Aorta (tissue), 5 donors: ENCODE data around the gene SIPA1L3. TPM values are rescaled to one million over a fixed set of nuclear protein-coding genes. Genes with fewer than 3 reads are reported as not detected.
A peak's percentile ranks its signal among the peaks of the same experiment; 100 is the strongest.

ENCODE experiments used
- ATAC-seq: fragments of 200-7000 bp; cut with Tn5 transposase; one replicate; pipeline ENCODE4 v1.9.1; 2022; ENCODE audit warnings: moderate library complexity; ENCODE audit not compliant: low FRiP score
- DNase-seq, 2 donors: peaks; one replicate each; pipeline ENCODE4 v3.0.0-alpha.2; 2020
- H3K27ac ChIP-seq, 2 donors: one replicate each; pipeline ENCODE4 v1.5.1; 2013; ENCODE audit warnings: low read length in 2 of 2, mild to moderate bottlenecking in 2 of 2, moderate library complexity in 2 of 2, control low read depth in 1 of 2, inconsistent platforms in 1 of 2, low read depth in 1 of 2
- H3K27me3 ChIP-seq, 2 donors: one replicate each; pipeline ENCODE4 v1.6.1; 2013; ENCODE audit warnings: control low read depth in 1 of 2, low read length in 1 of 2, mild to moderate bottlenecking in 1 of 2, moderate library complexity in 1 of 2; ENCODE audit not compliant: insufficient read depth in 2 of 2, control insufficient read depth in 1 of 2
- H3K36me3 ChIP-seq, 2 donors: one replicate each; pipeline ENCODE4 v1.6.1; 2013; ENCODE audit warnings: control low read depth in 1 of 2, low read length in 1 of 2, mild to moderate bottlenecking in 1 of 2; ENCODE audit not compliant: insufficient read depth in 2 of 2, control insufficient read depth in 1 of 2
- H3K4me1 ChIP-seq, 2 donors: one replicate each; pipeline ENCODE4 v1.6.1; 2013; ENCODE audit warnings: low read length in 2 of 2, control low read depth in 1 of 2, mild to moderate bottlenecking in 1 of 2, moderate library complexity in 1 of 2; ENCODE audit not compliant: insufficient read depth in 2 of 2, control insufficient read depth in 1 of 2
- H3K4me3 ChIP-seq, 2 donors: one replicate each; pipeline ENCODE4 v1.5.1; 2013; ENCODE audit warnings: low read length in 2 of 2, control low read depth in 1 of 2, mild to moderate bottlenecking in 1 of 2
- H3K9me3 ChIP-seq: one replicate; pipeline ENCODE4 v1.6.1; 2013; ENCODE audit warnings: mild to moderate bottlenecking, low read length; ENCODE audit not compliant: control insufficient read depth
- WGBS, 2 donors: extraction: QIAGEN DNeasy Blood & Tissue Kit; methylation state at CpG; one replicate each; pipeline ENCODE4 v1.1.7; 2013; 5-methylcytosine and 5-hydroxymethylcytosine counted together
- intact Hi-C, 2 donors: fragments of 100-400 bp; cut with DNase I; formaldehyde crosslinking; loops; one replicate each; pipeline versions ENCODE4 v1.14.2 to v1.15.0; 2022
- polyA plus RNA-seq, 2 donors: library from polyadenylated mRNA; stranded (reverse); fragments of 200-250 nt; gene quantifications; one replicate each; pipeline ENCODE4 v1.2.3, GENCODE V29; 2013
- total RNA-seq, 2 donors: library from RNA; stranded (reverse); fragmentation: NEBNext Ultra II Directional; extraction: Animal tissue kit (Norgen Biotek cat#: 25700); gene quantifications; one replicate each; pipeline ENCODE4 v1.2.1, GENCODE V29; 2021
- donor health status: healthy with polysubstance abuse.
- donor health status: Bipolar disorder and iron deficiency.
- donor health status: DM: no; HTN: no; CAD: no.
- donor health status: DM: no; HTN: no; CAD: no.
- donor health status: DM: yes; HTN: yes; CAD: no.

Gene SIPA1L3
- total and polyA plus RNA-seq, 4 donors = 1.3 to 20.9 (median 11.2) TPM

- WGBS, 2 donors = 31 to 32% methylated on average over 3 of the region's 3 CpGs
- DNase-seq (no peak), ATAC-seq (no peak)
- H3K36me3 ChIP-seq = no peaks in the 10 kb centered on the region
- H3K4me1 ChIP-seq = no peaks in the 10 kb centered on the region
- no peaks in the 10 kb centered on the region for H3K9me3 ChIP-seq
- no peaks in the 10 kb centered on the region for H3K27me3 ChIP-seq
- intact Hi-C loops = no loop called here
- H3K4me3 ChIP-seq = no peak overlapping the region
- H3K27ac ChIP-seq = no peak overlapping the region
These were observed 52.7 kb downstream of the SIPA1L3 start for GRCh38 chr19:37959665-37960114.

- WGBS, 2 donors = 98 to 99% methylated on average over 4 of the region's 4 CpGs
- DNase-seq = no peak
These were observed 54.2 kb downstream of the SIPA1L3 start for GRCh38 chr19:37961198-37961597.

GRCh38 chr19:37963190-37963936 is 56.4 kb downstream of the SIPA1L3 start:
- ATAC-seq = peak; percentile 29

More at GRCh38 chr19:37961198-37961597, 54.2 kb downstream of the SIPA1L3 start:
- Histone ChIP-seq H3K27ac (no peak overlapping the region), H3K36me3 (no peaks in the 10 kb centered on the region), H3K4me3 (no peak overlapping the region), H3K4me1 (no peaks in the 10 kb centered on the region), H3K27me3 (no peaks in the 10 kb centered on the region), H3K9me3 (no peaks in the 10 kb centered on the region)
- no peak for ATAC-seq
- intact Hi-C loops = no loop called here

GRCh38 chr19:37964109-37964508 is 57.1 kb downstream of the SIPA1L3 start:
- WGBS, 2 donors = 84 to 98% methylated on average over 2 of the region's 2 CpGs
- H3K27me3 ChIP-seq = no peaks in the 10 kb centered on the region
- no peak overlapping the region for H3K4me3 ChIP-seq
- no peaks in the 10 kb centered on the region for H3K36me3 ChIP-seq
- no peak for ATAC-seq
- no peak overlapping the region for H3K27ac ChIP-seq
- no peaks in the 10 kb centered on the region for H3K4me1 ChIP-seq
- intact Hi-C loops = no loop called here
- H3K9me3 ChIP-seq = no peaks in the 10 kb centered on the region
- no peak for DNase-seq

More at GRCh38 chr19:37963190-37963936, 56.4 kb downstream of the SIPA1L3 start:
- Histone ChIP-seq H3K9me3 (no peaks in the 10 kb centered on the region), H3K36me3 (no peaks in the 10 kb centered on the region), H3K27me3 (no peaks in the 10 kb centered on the region), H3K4me3 (no peak overlapping the region), H3K4me1 (no peaks in the 10 kb centered on the region), H3K27ac (no peak overlapping the region)
- WGBS, 2 donors = 28 to 44% methylated on average over 4 of the region's 4 CpGs
- intact Hi-C loops = no loop called here
- DNase-seq = peak; percentile 26 to 60

- Histone ChIP-seq H3K27me3 (no peaks in the 10 kb centered on the region), H3K4me3 (no peak overlapping the region), H3K27ac (no peak overlapping the region), H3K36me3 (peaks cover 0 to 1% of the 10 kb centered on the region in 2 donors), H3K9me3 (peaks cover 5% of the 10 kb centered on the region), H3K4me1 (no peaks in the 10 kb centered on the region)
- no peak for ATAC-seq
- peak in 1 of 2 donors; percentile 53 for DNase-seq
- WGBS, 2 donors = 88 to 90% methylated on average over 8 of the region's 8 CpGs
- intact Hi-C loops = no loop called here
These were observed 59.2 kb downstream of the SIPA1L3 start for GRCh38 chr19:37966211-37966661.

GRCh38 chr19:37966662-37967231 is 59.7 kb downstream of the SIPA1L3 start:
- intact Hi-C loops = no loop called here
- ATAC-seq = no peak
- Histone ChIP-seq H3K9me3 (peaks cover 5% of the 10 kb centered on the region), H3K36me3 (peaks cover 0 to 1% of the 10 kb centered on the region in 2 donors), H3K4me1 (no peaks in the 10 kb centered on the region), H3K27ac (no peak overlapping the region), H3K27me3 (no peaks in the 10 kb centered on the region), H3K4me3 (no peak overlapping the region)
- DNase-seq = peak in 1 of 2 donors; percentile 27
- WGBS, 2 donors = 81% methylated on average over 12 of the region's 12 CpGs

GRCh38 chr19:37969695-37970094 is 62.7 kb downstream of the SIPA1L3 start:
- Histone ChIP-seq H3K36me3 (peaks cover 0 to 1% of the 10 kb centered on the region in 2 donors), H3K27ac (no peak overlapping the region), H3K9me3 (peaks cover 5% of the 10 kb centered on the region), H3K4me3 (no peak overlapping the region), H3K27me3 (no peaks in the 10 kb centered on the region), H3K4me1 (no peaks in the 10 kb centered on the region)
- DNase-seq = no peak
- WGBS, 2 donors = 94% methylated on average over 5 of the region's 5 CpGs
- ATAC-seq = no peak
- intact Hi-C loops = no loop called here

- H3K27ac ChIP-seq = no peak overlapping the region
- intact Hi-C loops = no loop called here
- no peak overlapping the region for H3K4me3 ChIP-seq
- ATAC-seq (no peak), DNase-seq (peak in 1 of 2 donors; percentile 54)
- 98 to 99% methylated on average over 4 of the region's 4 CpGs for WGBS, 2 donors
- peaks cover 5% of the 10 kb centered on the region for H3K9me3 ChIP-seq
- peaks cover 0 to 1% of the 10 kb centered on the region in 2 donors for H3K36me3 ChIP-seq
- no peaks in the 10 kb centered on the region for H3K4me1 ChIP-seq
- H3K27me3 ChIP-seq = no peaks in the 10 kb centered on the region
These were observed 63.7 kb downstream of the SIPA1L3 start for GRCh38 chr19:37970699-37971098.

GRCh38 chr19:37972803-37973202 is 65.8 kb downstream of the SIPA1L3 start:
- 96 to 98% methylated on average over 3 of the region's 3 CpGs for WGBS, 2 donors
- peaks cover 5% of the 10 kb centered on the region for H3K9me3 ChIP-seq
- no peaks in the 10 kb centered on the region for H3K4me1 ChIP-seq
- ATAC-seq (no peak), DNase-seq (no peak)
- H3K27ac ChIP-seq = no peak overlapping the region
- H3K36me3 ChIP-seq = peaks cover 0 to 1% of the 10 kb centered on the region in 2 donors
- H3K4me3 ChIP-seq = no peak overlapping the region
- no peaks in the 10 kb centered on the region for H3K27me3 ChIP-seq
- intact Hi-C loops = no loop called here
